ENCODE results near the gene MEF2D.

DNA sequence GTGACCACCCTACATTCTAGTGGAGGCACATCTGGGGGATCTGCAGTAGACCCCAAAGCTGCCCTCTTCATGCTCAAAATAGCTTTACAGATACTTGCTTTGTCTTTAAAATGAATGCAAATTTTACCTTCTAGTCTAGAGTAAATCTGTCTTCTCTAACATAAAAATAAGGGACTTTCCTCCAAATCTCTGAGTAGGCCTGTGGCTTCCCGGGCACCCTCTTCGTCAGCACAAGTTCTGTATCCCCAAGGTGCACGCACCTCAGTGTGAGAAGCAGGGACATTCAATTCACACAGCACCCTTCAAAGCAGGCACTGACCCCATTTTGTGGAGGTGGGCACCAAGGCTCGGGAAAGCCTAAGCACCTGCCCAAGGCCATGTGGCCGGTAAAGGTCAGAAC lies 19.0 kb downstream of the MEF2D start:
- TF ChIP-seq EZH2 (IDR thresholded peaks at IDR 0.05; ENCODE audit: insufficient read depth, poor library complexity, severe bottlenecking) (no peak), EZH2phosphoT487 (IDR thresholded peaks at IDR 0.05; ENCODE audit: insufficient read depth, low read depth) (no peak)
